VCaP (cell line): ENCODE data around the gene MMD.

Experiments used
- H3K27ac ChIP-seq: fragments of 450-650 bp; 2 replicates; pipeline ENCODE4 v1.5.1; 2017
- CTCF ChIP-seq: fragments of 450-650 bp; conservative IDR thresholded peaks from 2 replicates; pipeline ENCODE4 v1.5.1; 2017; ENCODE audit warnings: mild to moderate bottlenecking, moderate library complexity

Gene MMD

GRCh38 chr17:55416470-55417052 is 5.1 kb downstream of the MMD start:
- H3K27ac ChIP-seq = no peak overlapping the region
- TF ChIP-seq CTCF = no peak

DNA sequence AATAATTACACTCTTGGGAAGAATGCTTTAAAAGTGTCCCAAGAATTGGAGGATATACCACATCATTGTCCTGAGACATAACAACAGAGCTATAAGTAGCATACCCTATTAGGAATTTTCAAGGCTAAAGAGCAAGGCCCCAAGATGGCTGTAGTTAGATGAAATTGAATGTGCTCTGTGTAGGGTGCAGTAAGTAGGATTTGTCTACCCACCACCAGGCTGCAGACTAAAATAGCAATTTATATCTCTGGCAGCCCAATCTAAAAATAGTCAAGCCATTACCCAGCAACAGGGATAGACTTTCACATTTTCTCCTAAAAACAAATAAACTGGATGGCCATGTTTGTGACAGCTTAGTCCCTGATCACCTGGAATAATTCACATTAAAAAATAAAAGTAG is 5.6 kb downstream of the MMD start:
- no peak for TF ChIP-seq CTCF
- H3K27ac ChIP-seq = no peak overlapping the region

GRCh38 chr17:55414983-55415382 is 6.7 kb downstream of the MMD start:
- no peak overlapping the region for H3K27ac ChIP-seq
- no peak for TF ChIP-seq CTCF

DNA sequence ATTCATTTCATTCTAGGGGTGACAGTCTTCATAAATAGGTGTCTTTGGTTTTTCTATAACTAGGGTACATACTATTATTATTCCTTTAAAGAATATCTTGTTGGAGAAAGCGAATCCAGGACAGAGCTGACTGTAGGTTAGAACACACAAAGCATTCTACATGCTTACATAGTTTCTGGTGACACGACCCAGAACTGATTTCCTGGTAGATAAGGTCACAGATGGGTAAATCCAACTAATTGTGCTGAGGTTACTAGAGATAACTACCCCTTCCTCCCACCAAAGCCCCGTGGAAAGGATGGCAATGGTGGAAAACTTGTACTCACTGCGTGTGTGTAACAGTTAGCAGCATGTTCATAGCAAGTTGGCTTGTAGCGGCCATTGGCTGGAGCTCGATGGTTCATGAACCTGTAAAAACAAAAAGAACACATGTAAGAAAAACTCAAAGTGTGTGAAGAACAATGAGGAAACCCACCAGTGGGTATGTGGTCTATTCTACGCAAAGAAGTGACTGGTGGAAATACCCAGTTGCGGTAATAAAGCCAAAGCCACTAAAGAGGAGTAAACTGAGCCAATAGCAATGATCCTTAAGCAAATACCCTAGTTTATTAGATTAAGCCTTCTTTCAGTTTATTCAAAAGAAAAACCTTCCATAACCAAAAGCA is 7.7 kb downstream of the MMD start:
- no peak for TF ChIP-seq CTCF

GRCh38 chr17:55411463-55411855 is 10.2 kb downstream of the MMD start:
- TF ChIP-seq CTCF = no peak
- H3K27ac ChIP-seq = no peak overlapping the region

More for the DNA sequence above, 7.7 kb downstream of the MMD start:
- no peak overlapping the region for H3K27ac ChIP-seq

- peak overlapping the region; percentile 68 for H3K27ac ChIP-seq
- TF ChIP-seq CTCF = no peak
Measured at GRCh38 chr17:55410722-55411462, 10.7 kb downstream of the MMD start.

DNA sequence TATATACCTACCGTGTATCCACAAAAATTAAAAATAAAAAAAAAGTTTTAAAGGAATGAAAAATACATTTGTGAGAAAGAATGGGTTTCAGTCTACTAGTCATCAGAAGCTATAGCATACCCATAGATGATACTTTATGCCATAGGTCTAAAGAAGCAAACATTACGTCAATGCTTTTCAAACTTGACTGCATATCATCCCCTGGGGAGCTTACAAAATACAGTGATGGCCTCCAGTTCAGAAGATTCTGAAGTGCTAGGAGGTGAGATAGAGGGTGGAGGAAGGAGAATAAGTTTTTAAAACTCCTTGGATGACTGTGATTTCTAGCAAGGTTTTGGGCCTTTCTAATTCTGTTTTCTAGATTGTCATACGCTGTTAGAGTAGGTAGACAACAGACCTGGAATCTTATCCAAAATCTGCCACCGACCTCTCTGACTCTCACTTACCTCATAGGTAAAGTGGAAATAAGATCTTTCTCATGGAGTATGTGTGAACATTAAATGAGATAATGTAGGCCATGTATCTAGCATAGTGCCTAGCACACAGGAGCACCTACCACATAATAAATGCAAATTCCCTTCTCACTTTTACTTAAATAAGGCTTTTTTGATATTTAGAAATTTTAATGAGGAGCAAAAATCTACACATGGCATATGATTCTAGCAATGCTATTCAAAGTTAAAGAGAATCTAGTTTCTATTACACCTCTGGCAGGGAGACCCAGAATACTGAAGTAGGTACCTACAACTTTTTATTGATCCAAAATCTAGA is 12.4 kb downstream of the MMD start:
- H3K27ac ChIP-seq = peak overlapping the region; percentile 68
- no peak for TF ChIP-seq CTCF
